Measurements from ENCODE around the gene TNFRSF14.
"Not testable (repeated sequence)": the region's sequence is repeated elsewhere in the genome, so short reads cannot be mapped to it uniquely, and the experiment has no call there.

DNA sequence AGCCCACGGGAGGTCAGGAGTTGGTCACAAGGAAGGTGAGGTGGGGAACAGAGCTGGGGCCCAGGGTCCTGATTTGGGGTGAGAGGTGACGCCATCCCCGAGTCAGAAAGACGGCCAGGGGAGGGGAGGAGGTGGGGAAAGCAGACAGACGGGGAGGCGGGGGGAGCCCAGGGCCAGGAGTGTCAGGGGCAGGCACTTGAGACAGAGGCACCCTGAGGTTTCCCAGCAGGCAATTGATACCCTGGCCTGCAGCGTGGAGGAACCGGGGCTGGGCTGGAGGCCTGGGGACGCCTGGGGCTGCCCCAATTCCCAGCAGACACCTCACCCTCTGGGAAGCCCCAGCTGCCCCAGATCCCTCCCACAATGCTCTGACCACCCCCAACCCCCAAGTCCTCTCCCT is 3.1 kb upstream of the TNFRSF14 start:
- TF ChIP-seq, protein P1, sequence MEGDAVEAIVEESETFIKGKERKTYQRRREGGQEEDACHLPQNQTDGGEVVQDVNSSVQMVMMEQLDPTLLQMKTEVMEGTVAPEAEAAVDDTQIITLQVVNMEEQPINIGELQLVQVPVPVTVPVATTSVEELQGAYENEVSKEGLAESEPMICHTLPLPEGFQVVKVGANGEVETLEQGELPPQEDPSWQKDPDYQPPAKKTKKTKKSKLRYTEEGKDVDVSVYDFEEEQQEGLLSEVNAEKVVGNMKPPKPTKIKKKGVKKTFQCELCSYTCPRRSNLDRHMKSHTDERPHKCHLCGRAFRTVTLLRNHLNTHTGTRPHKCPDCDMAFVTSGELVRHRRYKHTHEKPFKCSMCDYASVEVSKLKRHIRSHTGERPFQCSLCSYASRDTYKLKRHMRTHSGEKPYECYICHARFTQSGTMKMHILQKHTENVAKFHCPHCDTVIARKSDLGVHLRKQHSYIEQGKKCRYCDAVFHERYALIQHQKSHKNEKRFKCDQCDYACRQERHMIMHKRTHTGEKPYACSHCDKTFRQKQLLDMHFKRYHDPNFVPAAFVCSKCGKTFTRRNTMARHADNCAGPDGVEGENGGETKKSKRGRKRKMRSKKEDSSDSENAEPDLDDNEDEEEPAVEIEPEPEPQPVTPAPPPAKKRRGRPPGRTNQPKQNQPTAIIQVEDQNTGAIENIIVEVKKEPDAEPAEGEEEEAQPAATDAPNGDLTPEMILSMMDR (IDR thresholded peaks at IDR 0.05 in 4 of 5, conservative IDR thresholded peaks at IDR 0.05 in 1 of 5): not testable (repeated sequence)
- TF ChIP-seq POLR2A (IDR thresholded peaks at IDR 0.05): not testable (repeated sequence)
